ENCODE results near the gene EPHA1.

The EPHA1 gene

GRCh38 chr7:143381427-143382125 lies 27.1 kb downstream of the EPHA1 start (continued):
- peak; percentile 36; the same call in 1 of the 2 replicates for TF ChIP-seq ZNF76 (tag by site-specific recombination; IDR thresholded peaks at IDR 0.05; ENCODE audit: borderline replicate concordance, low read depth)
- TF ChIP-seq ZNF114 (tag by site-specific recombination; IDR thresholded peaks at IDR 0.05) = no peak
- peak; percentile 56; the same call in 1 of the 2 replicates for TF ChIP-seq ZNF501 (tag by site-specific recombination; IDR thresholded peaks at IDR 0.05)
- no peak for TF ChIP-seq ZNF146 (tag by site-specific recombination; IDR thresholded peaks at IDR 0.05)
- no peak for TF ChIP-seq ZNF23 (tag by site-specific recombination; IDR thresholded peaks at IDR 0.05; ENCODE audit: borderline replicate concordance)
- 0 out of 2 replicates have a peak, but pooled peaks have one; percentile 12 for TF ChIP-seq PRDM4 (tag by site-specific recombination; IDR thresholded peaks at IDR 0.05)
- TF ChIP-seq EGR2 (tag by site-specific recombination; IDR thresholded peaks at IDR 0.05; ENCODE audit: low read depth) = peak; percentile 39
- TF ChIP-seq ZNF324 (tag by site-specific recombination; IDR thresholded peaks at IDR 0.05) = peak; percentile 18; the same call in 1 of the 2 replicates

DNA sequence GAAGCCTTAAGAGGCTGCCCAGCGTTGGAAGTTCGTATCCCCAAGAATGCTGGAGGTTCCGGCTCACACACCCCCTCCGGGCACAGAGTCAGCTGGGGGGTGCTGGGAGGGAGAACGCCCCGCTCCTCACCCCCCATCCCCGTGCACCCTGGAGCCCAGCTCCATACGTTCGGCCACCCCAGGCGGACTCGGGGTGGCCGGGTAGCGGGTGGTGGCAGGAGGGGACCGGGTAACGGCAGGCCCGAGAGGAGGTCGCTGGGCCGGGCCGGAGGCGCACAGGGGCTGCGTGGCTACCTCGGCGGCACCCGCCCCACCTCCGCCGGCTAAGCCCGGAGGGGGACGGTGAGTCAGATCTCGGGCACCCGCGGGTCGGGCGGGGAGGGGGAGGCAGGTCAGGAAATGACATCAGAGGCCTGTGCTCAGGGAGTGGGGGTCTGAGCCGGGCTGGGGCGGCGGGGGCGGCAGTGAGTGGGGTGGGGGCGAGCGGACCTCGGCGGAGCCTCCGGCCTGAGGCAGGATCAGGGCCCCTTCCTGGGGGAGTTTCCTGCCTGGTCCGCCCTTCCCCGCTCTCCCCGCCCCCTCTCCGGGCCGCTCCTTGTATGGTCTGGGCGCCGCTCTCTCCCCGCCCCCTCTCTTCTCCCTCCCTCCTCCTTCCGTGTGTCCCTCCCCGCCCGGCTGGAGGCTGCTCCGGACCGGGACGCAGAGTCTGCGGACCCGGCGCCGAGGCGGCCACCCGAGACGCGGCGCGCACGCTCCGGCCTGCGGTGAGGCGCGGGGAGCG lies 27.8 kb downstream of the EPHA1 start, which contains the start of gene ZYX:
Gene ZYX, plus strand, starts transcription at position 700 of the 781 bp plus-strand sequence. CDS start 227 bp downstream, outside the sequence.
- Histone ChIP-seq H3K4me1 (ENCODE audit: control insufficient read depth, insufficient read depth, low read length) (peaks cover 3% of the 10 kb centered on the region; the same call in 1 of the 2 replicates), H3K9me3 (ENCODE audit: control insufficient read depth, insufficient read depth, low read depth, low read length) (no peaks in the 10 kb centered on the region), H3K27ac (ENCODE audit: extremely low read depth, low read depth, low read length) (peak within 1 kb of the TSS; percentile 94), H3K36me3 (ENCODE audit: control insufficient read depth in 2 of 2, insufficient read depth in 1 of 2, low read length in 2 of 2) (peaks cover 3 to 33% of the 10 kb centered on the region in 2 experiments; a peak in 2 of 3 replicates), H3K4me3 (ENCODE audit: low read depth, low read length) (peak within 1 kb of the TSS; percentile 85)
- ChIA-PET CTCF (interaction anchor here (0.6 to 2.9 kb wide), 16 partner anchors 10 to 389 kb away, joined by 3 to 43 read pairs (median 6); partner anchors contain the start of gene FAM131B), POLR2A (interaction anchor here (0.7 to 3.0 kb wide), 8 partner anchors 11 to 98 kb away, joined by 3 to 13 read pairs (median 6); partner anchors contain the start of genes CASP2 and EPHA1)
- TF ChIP-seq KLF8 (tag by site-specific recombination; IDR thresholded peaks at IDR 0.05) = peak; percentile 87
- TF ChIP-seq, protein P1, sequence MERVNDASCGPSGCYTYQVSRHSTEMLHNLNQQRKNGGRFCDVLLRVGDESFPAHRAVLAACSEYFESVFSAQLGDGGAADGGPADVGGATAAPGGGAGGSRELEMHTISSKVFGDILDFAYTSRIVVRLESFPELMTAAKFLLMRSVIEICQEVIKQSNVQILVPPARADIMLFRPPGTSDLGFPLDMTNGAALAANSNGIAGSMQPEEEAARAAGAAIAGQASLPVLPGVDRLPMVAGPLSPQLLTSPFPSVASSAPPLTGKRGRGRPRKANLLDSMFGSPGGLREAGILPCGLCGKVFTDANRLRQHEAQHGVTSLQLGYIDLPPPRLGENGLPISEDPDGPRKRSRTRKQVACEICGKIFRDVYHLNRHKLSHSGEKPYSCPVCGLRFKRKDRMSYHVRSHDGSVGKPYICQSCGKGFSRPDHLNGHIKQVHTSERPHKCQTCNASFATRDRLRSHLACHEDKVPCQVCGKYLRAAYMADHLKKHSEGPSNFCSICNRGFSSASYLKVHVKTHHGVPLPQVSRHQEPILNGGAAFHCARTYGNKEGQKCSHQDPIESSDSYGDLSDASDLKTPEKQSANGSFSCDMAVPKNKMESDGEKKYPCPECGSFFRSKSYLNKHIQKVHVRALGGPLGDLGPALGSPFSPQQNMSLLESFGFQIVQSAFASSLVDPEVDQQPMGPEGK (tag by site-specific recombination; IDR thresholded peaks at IDR 0.05) = peak; percentile 93
- peak; percentile 81 for TF ChIP-seq ZIC2 (tag by site-specific recombination; IDR thresholded peaks at IDR 0.05)
- TF ChIP-seq ZNF776 (tag by site-specific recombination; IDR thresholded peaks at IDR 0.05; ENCODE audit: borderline replicate concordance) = no peak
- peak; percentile 83 for TF ChIP-seq ZBTB26 (tag by site-specific recombination; optimal IDR thresholded peaks at IDR 0.05)
- no peak for TF ChIP-seq RBAK (tag by site-specific recombination; IDR thresholded peaks at IDR 0.05)
- TF ChIP-seq ZBTB17 (tag by site-specific recombination; IDR thresholded peaks at IDR 0.05) = no peak
- 0 out of 2 replicates have a peak, but pooled peaks have one; percentile 21 for TF ChIP-seq ZNF843 (tag by site-specific recombination; IDR thresholded peaks at IDR 0.05)
- TF ChIP-seq ZNF544 (tag by site-specific recombination; IDR thresholded peaks at IDR 0.05) = no peak
- TF ChIP-seq ZNF501 (tag by site-specific recombination; IDR thresholded peaks at IDR 0.05) = peak; percentile 73; the same call in 1 of the 2 replicates
- 0 out of 2 replicates have a peak, but pooled peaks have one; percentile 46 for TF ChIP-seq ZNF76 (tag by site-specific recombination; IDR thresholded peaks at IDR 0.05; ENCODE audit: borderline replicate concordance, low read depth)
- TF ChIP-seq ZFHX2 (tag by site-specific recombination; conservative IDR thresholded peaks at IDR 0.05) = peak; percentile 87
- peak; percentile 48; the same call in 1 of the 2 replicates for TF ChIP-seq IKZF3 (tag by site-specific recombination; IDR thresholded peaks at IDR 0.05)
- TF ChIP-seq ZNF473 (tag by site-specific recombination; IDR thresholded peaks at IDR 0.05) = no peak
- TF ChIP-seq ZNF174 (tag by site-specific recombination; IDR thresholded peaks at IDR 0.05) = no peak
- no peak for TF ChIP-seq MEIS1 (CRISPR knock-in tag; IDR thresholded peaks at IDR 0.05; ENCODE audit: borderline replicate concordance)
- TF ChIP-seq SP7 (tag by site-specific recombination; IDR thresholded peaks at IDR 0.05) = peak; percentile 76
- no peak; the same call in 1 of the 2 replicates for TF ChIP-seq PRDM4 (tag by site-specific recombination; IDR thresholded peaks at IDR 0.05)
- no peak for TF ChIP-seq ZNF48 (tag by site-specific recombination; IDR thresholded peaks at IDR 0.05)

All from HEK293 (cell line).